ENCODE data around the gene KIAA0825. TPM values are rescaled to one million over a fixed set of nuclear protein-coding genes. Genes with fewer than 3 reads are reported as not detected.

Gene KIAA0825
- total RNA-seq, 1 donor from 2014 or later: 4.2 TPM

DNA sequence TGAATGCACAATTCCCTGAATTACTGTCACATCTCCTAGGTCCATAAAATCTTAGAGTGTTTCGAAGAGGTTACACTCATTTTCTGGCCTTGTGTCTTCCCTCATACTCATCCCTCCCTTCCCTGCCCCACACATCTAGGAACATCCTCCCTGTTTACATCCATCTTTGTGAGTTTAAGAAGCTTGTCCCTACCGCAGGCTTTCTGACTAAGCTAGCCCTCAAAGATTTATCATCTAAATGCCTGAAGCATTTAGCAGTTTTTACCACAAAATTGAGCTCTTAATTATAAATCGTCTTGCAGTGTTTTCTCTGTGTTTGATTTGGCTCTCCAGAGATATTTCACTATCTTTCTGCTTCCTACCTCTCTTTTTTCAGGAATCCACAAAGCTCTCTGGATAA, 374.8 kb downstream of the KIAA0825 start:
- TF ChIP-seq, protein P1, sequence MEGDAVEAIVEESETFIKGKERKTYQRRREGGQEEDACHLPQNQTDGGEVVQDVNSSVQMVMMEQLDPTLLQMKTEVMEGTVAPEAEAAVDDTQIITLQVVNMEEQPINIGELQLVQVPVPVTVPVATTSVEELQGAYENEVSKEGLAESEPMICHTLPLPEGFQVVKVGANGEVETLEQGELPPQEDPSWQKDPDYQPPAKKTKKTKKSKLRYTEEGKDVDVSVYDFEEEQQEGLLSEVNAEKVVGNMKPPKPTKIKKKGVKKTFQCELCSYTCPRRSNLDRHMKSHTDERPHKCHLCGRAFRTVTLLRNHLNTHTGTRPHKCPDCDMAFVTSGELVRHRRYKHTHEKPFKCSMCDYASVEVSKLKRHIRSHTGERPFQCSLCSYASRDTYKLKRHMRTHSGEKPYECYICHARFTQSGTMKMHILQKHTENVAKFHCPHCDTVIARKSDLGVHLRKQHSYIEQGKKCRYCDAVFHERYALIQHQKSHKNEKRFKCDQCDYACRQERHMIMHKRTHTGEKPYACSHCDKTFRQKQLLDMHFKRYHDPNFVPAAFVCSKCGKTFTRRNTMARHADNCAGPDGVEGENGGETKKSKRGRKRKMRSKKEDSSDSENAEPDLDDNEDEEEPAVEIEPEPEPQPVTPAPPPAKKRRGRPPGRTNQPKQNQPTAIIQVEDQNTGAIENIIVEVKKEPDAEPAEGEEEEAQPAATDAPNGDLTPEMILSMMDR (conservative IDR thresholded peaks at IDR 0.05): no peak

GRCh38 chr5:94240993-94241651, 377.3 kb downstream of the KIAA0825 start:
- peaks cover 7% of the 10 kb centered on the region for H3K9me3 Mint-ChIP-seq
- H3K27me3 Mint-ChIP-seq: peaks cover 12% of the 10 kb centered on the region
- TF ChIP-seq, protein P1 (conservative IDR thresholded peaks at IDR 0.05): no peak
- H3K27ac Mint-ChIP-seq: no peak overlapping the region
- peaks cover 15% of the 10 kb centered on the region for H3K4me1 Mint-ChIP-seq (ENCODE audit: unreplicated experiment)
- no peak overlapping the region for H3K4me3 Mint-ChIP-seq
- H3K36me3 Mint-ChIP-seq: no peaks in the 10 kb centered on the region
- DNase-seq (ENCODE audit: extremely low spot score, unreplicated experiment): no peak

More for the DNA sequence above, 374.8 kb downstream of the KIAA0825 start:
- Mint-ChIP-seq H3K9me3 (peaks cover 5% of the 10 kb centered on the region), H3K27me3 (peaks cover 12% of the 10 kb centered on the region), H3K4me1 (ENCODE audit: unreplicated experiment) (peaks cover 15% of the 10 kb centered on the region), H3K27ac (no peak overlapping the region), H3K36me3 (no peaks in the 10 kb centered on the region), H3K4me3 (no peak overlapping the region)
- DNase-seq (ENCODE audit: extremely low spot score, unreplicated experiment): no peak

DNA sequence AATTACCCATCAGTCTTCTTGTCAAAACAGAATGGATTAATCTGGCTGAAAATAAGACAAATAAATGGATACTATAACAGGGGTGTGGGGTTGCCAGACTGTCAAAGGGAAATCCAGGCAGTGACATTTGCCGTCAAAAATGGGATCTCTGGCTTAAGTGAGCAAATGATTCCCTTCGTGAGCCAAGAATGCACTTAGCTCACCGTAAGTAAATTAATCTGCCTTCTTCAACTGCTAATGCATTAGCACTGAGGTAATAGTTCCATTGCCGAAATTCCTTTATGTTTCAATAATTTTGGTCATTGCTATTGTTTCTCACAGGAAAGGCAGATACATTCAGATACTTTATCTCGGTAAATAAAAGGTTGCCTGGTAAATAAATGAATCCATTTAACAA, 377.8 kb downstream of the KIAA0825 start:
- Mint-ChIP-seq H3K4me1 (ENCODE audit: unreplicated experiment) (peaks cover 15% of the 10 kb centered on the region), H3K4me3 (no peak overlapping the region), H3K9me3 (peaks cover 12% of the 10 kb centered on the region), H3K36me3 (no peaks in the 10 kb centered on the region), H3K27ac (no peak overlapping the region), H3K27me3 (peaks cover 12% of the 10 kb centered on the region)
- DNase-seq (ENCODE audit: extremely low spot score, unreplicated experiment): no peak
- TF ChIP-seq, protein P1 (conservative IDR thresholded peaks at IDR 0.05): no peak

GRCh38 chr5:94240134-94240533, 378.3 kb downstream of the KIAA0825 start:
- no peaks in the 10 kb centered on the region for H3K36me3 Mint-ChIP-seq
- H3K27me3 Mint-ChIP-seq: peaks cover 12% of the 10 kb centered on the region
- peaks cover 15% of the 10 kb centered on the region for H3K4me1 Mint-ChIP-seq (ENCODE audit: unreplicated experiment)
- peaks cover 15% of the 10 kb centered on the region for H3K9me3 Mint-ChIP-seq
- TF ChIP-seq, protein P1 (conservative IDR thresholded peaks at IDR 0.05): no peak
- H3K27ac Mint-ChIP-seq: no peak overlapping the region
- no peak overlapping the region for H3K4me3 Mint-ChIP-seq
- DNase-seq (ENCODE audit: extremely low spot score, unreplicated experiment): no peak

DNA sequence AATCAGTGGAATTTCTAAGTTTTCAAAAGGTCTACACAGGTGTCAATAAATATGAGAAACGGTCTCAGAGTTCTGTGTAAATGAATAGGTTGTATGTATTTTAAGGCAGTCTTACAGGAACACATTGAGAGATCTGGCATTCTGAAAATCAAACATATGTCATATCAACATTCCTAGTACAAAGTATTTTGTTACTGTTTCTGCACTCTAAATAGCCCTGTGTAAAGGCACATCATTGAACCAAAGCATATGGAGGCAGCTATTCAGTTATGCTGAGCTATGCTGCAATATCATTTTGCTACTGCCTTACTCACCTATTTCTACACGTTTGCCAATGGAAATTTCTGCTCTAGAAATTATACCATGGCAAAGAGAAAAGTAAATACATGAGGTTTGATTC, 379.1 kb downstream of the KIAA0825 start:
- H3K9me3 Mint-ChIP-seq: peaks cover 17% of the 10 kb centered on the region

More for the DNA sequence above, 379.1 kb downstream of the KIAA0825 start:
- TF ChIP-seq, protein P1 (conservative IDR thresholded peaks at IDR 0.05): no peak
- Mint-ChIP-seq H3K4me1 (ENCODE audit: unreplicated experiment) (peaks cover 15% of the 10 kb centered on the region), H3K4me3 (no peak overlapping the region), H3K36me3 (no peaks in the 10 kb centered on the region), H3K27me3 (peaks cover 12% of the 10 kb centered on the region), H3K27ac (no peak overlapping the region)
- DNase-seq (ENCODE audit: extremely low spot score, unreplicated experiment): no peak

All from type B pancreatic cell (in vitro differentiated cells).